ENCODE results near the gene TTLL12.

TTLL12 gene

GRCh38 chr22:43213962-43214361 lies 27.0 kb upstream of the TTLL12 start:
- no peak for DNase-seq (ENCODE audit: low spot score)

- no peak for DNase-seq (ENCODE audit: low spot score)
Observed at GRCh38 chr22:43213051-43213450, 26.1 kb upstream of the TTLL12 start.

- DNase-seq (ENCODE audit: low spot score), result no peak
Observed at GRCh38 chr22:43212434-43212952, 25.6 kb upstream of the TTLL12 start.

GRCh38 chr22:43211941-43212433 lies 25.1 kb upstream of the TTLL12 start:
- no peak for DNase-seq (ENCODE audit: low spot score)

GRCh38 chr22:43210631-43211515 lies 23.9 kb upstream of the TTLL12 start:
- no peak for DNase-seq (ENCODE audit: low spot score)

GRCh38 chr22:43209971-43210370 lies 23.0 kb upstream of the TTLL12 start:
- no peak for DNase-seq (ENCODE audit: low spot score)

- DNase-seq (ENCODE audit: low spot score), result no peak
Observed at GRCh38 chr22:43209523-43209890, 22.6 kb upstream of the TTLL12 start.

- DNase-seq (ENCODE audit: low spot score), result no peak
Observed at GRCh38 chr22:43208703-43209522, 22.0 kb upstream of the TTLL12 start.

- DNase-seq (ENCODE audit: low spot score), result no peak
Observed at GRCh38 chr22:43207849-43208702, 21.1 kb upstream of the TTLL12 start.

GRCh38 chr22:43207386-43207785 lies 20.5 kb upstream of the TTLL12 start:
- DNase-seq (ENCODE audit: low spot score), result no peak

- no peak for DNase-seq (ENCODE audit: low spot score)
Observed at GRCh38 chr22:43206509-43207161, 19.7 kb upstream of the TTLL12 start.

GRCh38 chr22:43205748-43206508 lies 19.0 kb upstream of the TTLL12 start:
- DNase-seq (ENCODE audit: low spot score), result no peak

GRCh38 chr22:43205261-43205691 lies 18.3 kb upstream of the TTLL12 start:
- peak; percentile 35 for DNase-seq (ENCODE audit: low spot score)

GRCh38 chr22:43203471-43203981 lies 16.6 kb upstream of the TTLL12 start:
- DNase-seq (ENCODE audit: low spot score), result no peak

- no peak for DNase-seq (ENCODE audit: low spot score)
Observed at GRCh38 chr22:43202756-43203410, 15.9 kb upstream of the TTLL12 start.

GRCh38 chr22:43202326-43202725 lies 15.4 kb upstream of the TTLL12 start:
- DNase-seq (ENCODE audit: low spot score), result no peak

- no peak for DNase-seq (ENCODE audit: low spot score)
Observed at GRCh38 chr22:43201486-43202219, 14.7 kb upstream of the TTLL12 start.

- no peak for DNase-seq (ENCODE audit: low spot score)
Observed at GRCh38 chr22:43200555-43200954, 13.6 kb upstream of the TTLL12 start.

- DNase-seq (ENCODE audit: low spot score), result no peak
Observed at GRCh38 chr22:43200031-43200430, 13.1 kb upstream of the TTLL12 start.
